AG04450 (cell line): Measurements from ENCODE around the gene ABTB2. TPM values are rescaled to one million over a fixed set of nuclear protein-coding genes. Genes with fewer than 3 reads are reported as not detected.
A peak's percentile ranks its signal among the peaks of the same experiment; 100 is the strongest.
"Not testable (repeated sequence)": the region's sequence is repeated elsewhere in the genome, so short reads cannot be mapped to it uniquely, and the experiment has no call there.

Source experiments
- CTCF ChIA-PET: fragments of 300-600, 350-600 bp; formaldehyde crosslinking; extraction: SDS; loops from one replicate; lab custom pipeline; 2022; ENCODE audit warnings: antibody characterized with exemption, inconsistent platforms; lab: Charles Lee
- POLR2A ChIA-PET: fragments of 350-600 bp; formaldehyde crosslinking; extraction: SDS; loops from one replicate; lab custom pipeline; 2021; ENCODE audit warnings: antibody characterized with exemption, inconsistent platforms; lab: Yijun Ruan, JAX
- DNase-seq: peaks from one replicate; pipeline ENCODE4 v3.0.0-alpha.2; 2011; ENCODE audit warnings: low read depth, low spot score
- H3K27ac ChIP-seq: one replicate; pipeline ENCODE4 v1.5.1; 2012; ENCODE audit warnings: low read depth, low read length, control low read depth
- H3K27me3 ChIP-seq: one replicate; pipeline ENCODE4 v1.6.0; 2012; ENCODE audit warnings: low read length; ENCODE audit not compliant: control insufficient read depth, insufficient read depth
- H3K4me3 ChIP-seq: 2 replicates; pipeline ENCODE4 v1.5.1; 2011; ENCODE audit warnings: mild to moderate bottlenecking, low read depth, low read length, control low read depth
- H3K9me3 ChIP-seq: 2 replicates; pipeline ENCODE4 v1.5.1; 2012; ENCODE audit warnings: low read length; ENCODE audit not compliant: control insufficient read depth, insufficient read depth
- polyA plus RNA-seq: library from polyadenylated mRNA; depleted of rRNA; stranded (reverse); fragments of >200 nt; gene quantifications from 2 replicates; pipeline ENCODE4 v1.2.3, GENCODE V29; 2011
- TF ChIP-seq, protein P1 (sequence below): IDR thresholded peaks from 2 replicates; pipeline ENCODE4 v1.5.1; 2011; ENCODE audit warnings: low read depth, low read length, control low read depth, inconsistent platforms

ABTB2 gene
- polyA plus RNA-seq, 1 experiment, result 0.43 TPM

DNA sequence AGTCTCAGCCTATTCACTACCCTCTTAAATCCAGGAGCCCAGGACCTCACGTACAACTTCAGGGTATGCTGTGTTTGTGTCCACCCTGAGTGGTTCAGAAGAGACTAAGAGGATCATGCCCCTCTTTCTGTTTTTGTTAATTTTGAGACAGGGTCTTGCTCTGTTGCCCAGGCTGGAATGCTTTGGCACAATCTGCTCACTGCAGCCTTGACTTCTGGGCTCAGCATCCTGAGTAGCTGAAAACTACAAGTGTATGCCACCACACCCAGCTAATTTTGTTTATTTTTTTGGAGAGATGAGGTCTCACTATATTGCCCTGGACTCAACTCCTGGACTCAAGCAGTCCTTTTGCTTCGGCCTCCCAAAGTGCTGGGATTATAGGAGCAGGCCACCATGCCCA is 133.9 kb downstream of the ABTB2 start:
- DNase-seq, result no peak
- Histone ChIP-seq H3K4me3 (no peak overlapping the region), H3K27me3 (peaks cover 3% of the 10 kb centered on the region), H3K9me3 (no peaks in the 10 kb centered on the region), H3K27ac (no peak overlapping the region)
- POLR2A ChIA-PET, result no interaction called here
- TF ChIP-seq, protein P1, sequence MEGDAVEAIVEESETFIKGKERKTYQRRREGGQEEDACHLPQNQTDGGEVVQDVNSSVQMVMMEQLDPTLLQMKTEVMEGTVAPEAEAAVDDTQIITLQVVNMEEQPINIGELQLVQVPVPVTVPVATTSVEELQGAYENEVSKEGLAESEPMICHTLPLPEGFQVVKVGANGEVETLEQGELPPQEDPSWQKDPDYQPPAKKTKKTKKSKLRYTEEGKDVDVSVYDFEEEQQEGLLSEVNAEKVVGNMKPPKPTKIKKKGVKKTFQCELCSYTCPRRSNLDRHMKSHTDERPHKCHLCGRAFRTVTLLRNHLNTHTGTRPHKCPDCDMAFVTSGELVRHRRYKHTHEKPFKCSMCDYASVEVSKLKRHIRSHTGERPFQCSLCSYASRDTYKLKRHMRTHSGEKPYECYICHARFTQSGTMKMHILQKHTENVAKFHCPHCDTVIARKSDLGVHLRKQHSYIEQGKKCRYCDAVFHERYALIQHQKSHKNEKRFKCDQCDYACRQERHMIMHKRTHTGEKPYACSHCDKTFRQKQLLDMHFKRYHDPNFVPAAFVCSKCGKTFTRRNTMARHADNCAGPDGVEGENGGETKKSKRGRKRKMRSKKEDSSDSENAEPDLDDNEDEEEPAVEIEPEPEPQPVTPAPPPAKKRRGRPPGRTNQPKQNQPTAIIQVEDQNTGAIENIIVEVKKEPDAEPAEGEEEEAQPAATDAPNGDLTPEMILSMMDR, result no peak
- CTCF ChIA-PET, result interaction anchor here (1.4 to 1.5 kb wide), 2 partner anchors 17 to 50 kb away, joined by 3 to 4 read pairs; no protein-coding TSS in a partner anchor

DNA sequence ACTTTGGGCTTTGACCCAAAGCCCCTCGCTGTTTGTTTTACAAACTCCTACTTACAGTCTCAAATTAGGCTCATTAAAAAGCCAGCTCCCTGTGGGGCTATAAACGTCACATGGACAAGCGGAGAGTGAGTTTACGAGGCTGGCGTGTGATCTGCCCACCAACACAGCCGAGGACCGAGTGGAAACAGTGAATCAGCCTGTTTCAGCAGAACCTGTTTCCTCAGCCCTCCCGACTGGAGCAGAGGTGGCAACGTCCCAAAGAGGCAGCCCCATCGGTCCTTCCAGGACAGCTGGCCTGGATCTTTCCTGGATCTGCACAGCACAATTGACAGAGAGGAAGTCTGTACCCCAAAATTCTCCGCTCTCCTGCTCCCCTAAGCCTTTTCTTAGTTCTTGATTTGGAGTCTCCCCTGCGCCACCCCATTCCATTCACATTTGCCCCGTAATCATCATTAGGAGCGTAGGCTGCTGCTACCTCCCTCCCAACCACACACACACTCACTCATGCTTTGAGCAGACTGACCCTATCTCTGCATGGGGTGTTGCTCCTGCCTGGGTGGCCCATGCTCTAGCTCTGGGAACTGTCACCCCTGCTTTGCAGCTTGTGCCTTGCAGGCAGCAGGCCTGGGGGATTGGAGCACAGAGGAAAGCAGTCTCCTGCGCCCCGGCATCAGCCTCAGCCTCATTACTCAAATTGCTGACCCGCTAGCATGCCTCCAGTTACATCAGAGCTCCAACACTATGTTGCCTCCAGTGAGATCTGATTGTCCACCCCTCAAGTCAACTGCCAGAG is 134.6 kb downstream of the ABTB2 start:
- peak; percentile 55 for DNase-seq
- CTCF ChIA-PET, result interaction anchor here (1.5 kb wide), 1 partner anchor 17 kb away, joined by 3 read pairs; no protein-coding TSS in a partner anchor
- POLR2A ChIA-PET, result no interaction called here
- TF ChIP-seq, protein P1, result no peak
- Histone ChIP-seq H3K27me3 (peaks cover 3% of the 10 kb centered on the region), H3K27ac (no peak overlapping the region), H3K9me3 (no peaks in the 10 kb centered on the region), H3K4me3 (no peak overlapping the region)

DNA sequence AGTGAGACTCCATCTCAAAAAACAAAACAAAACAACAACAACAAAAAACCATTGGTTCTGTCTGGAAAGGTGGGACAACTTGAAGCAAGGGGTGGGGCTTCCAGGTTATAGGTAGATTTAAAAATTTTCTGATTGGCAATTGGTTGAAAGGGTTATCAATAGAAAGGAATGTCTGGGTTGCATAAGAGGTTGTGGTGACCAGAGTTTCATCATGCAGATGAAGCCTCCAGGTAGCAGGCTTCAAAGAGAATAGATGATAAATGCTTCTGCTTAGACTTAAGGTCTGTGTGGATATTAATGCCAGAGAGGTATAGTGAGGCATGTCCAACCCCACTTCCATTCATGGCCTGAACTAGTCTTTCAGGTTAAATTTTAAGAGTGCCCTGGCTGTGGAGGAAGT is 135.8 kb downstream of the ABTB2 start:
- CTCF ChIA-PET, result interaction anchor here (1.5 kb wide), 1 partner anchor 15 kb away, joined by 3 read pairs; no protein-coding TSS in a partner anchor
- POLR2A ChIA-PET, result no interaction called here
- H3K27me3 ChIP-seq, result peaks cover 3% of the 10 kb centered on the region
- H3K4me3 ChIP-seq, result no peak overlapping the region
- H3K9me3 ChIP-seq, result no peaks in the 10 kb centered on the region
- TF ChIP-seq, protein P1, result no peak
- no peak overlapping the region for H3K27ac ChIP-seq
- DNase-seq, result no peak

DNA sequence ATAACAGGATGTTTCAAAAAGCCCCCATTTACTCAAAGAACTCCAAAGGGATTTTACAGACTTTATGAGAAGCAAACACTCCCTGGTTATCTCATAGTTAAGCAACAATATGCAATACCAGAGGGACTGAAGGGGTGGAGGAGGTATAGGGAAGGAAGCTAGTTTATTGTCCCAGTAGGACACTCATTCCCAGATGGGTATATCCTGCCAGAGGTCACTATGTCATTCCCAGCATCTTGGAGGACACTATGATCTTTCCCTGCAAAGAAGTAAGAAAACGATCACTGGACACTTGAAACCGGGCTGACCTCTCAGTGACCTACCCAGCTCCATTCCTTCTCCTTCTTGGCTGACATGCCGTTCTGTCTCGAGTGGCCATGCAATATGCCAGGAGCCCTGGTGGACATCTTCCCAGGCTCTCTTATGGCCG is 137.9 kb downstream of the ABTB2 start:
- Histone ChIP-seq H3K27me3 (peaks cover 2% of the 10 kb centered on the region), H3K27ac (no peak overlapping the region), H3K4me3 (no peak overlapping the region), H3K9me3 (no peaks in the 10 kb centered on the region)
- POLR2A ChIA-PET, result no interaction called here
- CTCF ChIA-PET, result no interaction called here
- TF ChIP-seq, protein P1, result no peak
- DNase-seq, result no peak

DNA sequence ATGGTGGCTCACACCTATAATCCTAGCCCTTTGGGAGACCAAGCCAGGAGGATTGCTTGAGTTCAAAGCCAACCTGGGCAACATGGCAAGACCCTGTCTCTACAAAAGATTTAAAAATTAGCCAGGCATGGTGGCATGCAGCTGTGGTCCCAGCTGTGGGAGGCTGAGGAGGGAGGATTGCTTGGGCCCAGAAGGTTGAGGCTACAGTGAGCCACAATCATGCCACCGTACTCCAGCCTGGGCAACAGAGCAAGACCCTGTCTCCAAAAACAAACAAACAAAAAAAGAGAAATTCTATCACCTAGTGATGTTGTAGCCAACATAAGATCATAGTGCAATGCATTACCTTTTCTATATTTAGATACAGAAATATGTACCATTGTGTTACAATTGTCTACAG is 138.5 kb downstream of the ABTB2 start:
- no peaks in the 10 kb centered on the region for H3K9me3 ChIP-seq
- ChIA-PET CTCF (no interaction called here), POLR2A (no interaction called here)
- no peak overlapping the region for H3K27ac ChIP-seq
- TF ChIP-seq, protein P1, result no peak
- DNase-seq, result no peak
- no peak overlapping the region for H3K4me3 ChIP-seq
- H3K27me3 ChIP-seq, result peaks cover 2% of the 10 kb centered on the region

DNA sequence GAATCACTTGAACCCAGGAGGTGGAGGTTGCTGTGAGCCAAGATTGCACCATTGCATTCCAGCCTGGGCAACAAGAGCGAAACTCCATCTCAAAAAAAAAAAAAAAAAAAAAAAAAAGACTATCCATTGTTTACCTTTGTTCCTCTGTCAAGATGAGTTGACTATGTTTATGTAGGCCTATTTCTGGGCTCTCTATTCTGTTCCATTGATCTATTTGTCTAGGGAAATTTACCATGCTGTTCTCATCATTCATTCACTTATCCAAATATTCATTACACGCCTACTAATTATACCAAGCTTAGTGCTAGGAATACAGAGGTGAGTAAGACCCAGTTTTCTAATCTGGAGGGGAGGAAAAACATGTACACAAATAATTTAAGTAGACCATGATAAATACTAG is 139.1 kb downstream of the ABTB2 start:
- H3K4me3 ChIP-seq, H3K27me3 ChIP-seq, CTCF ChIA-PET, DNase-seq, POLR2A ChIA-PET, H3K9me3 ChIP-seq, H3K27ac ChIP-seq: not testable (repeated sequence)
